HG02623 (cell line): ENCODE measurements around the gene CDKN1C.

Source experiments
- ATAC-seq: cut with Tn5 transposase; IDR thresholded peaks from one replicate; pipeline ENCODE4 v1.9.1; 2021; ENCODE audit warnings: moderate library complexity; ENCODE audit not compliant: unreplicated experiment

CDKN1C gene

DNA sequence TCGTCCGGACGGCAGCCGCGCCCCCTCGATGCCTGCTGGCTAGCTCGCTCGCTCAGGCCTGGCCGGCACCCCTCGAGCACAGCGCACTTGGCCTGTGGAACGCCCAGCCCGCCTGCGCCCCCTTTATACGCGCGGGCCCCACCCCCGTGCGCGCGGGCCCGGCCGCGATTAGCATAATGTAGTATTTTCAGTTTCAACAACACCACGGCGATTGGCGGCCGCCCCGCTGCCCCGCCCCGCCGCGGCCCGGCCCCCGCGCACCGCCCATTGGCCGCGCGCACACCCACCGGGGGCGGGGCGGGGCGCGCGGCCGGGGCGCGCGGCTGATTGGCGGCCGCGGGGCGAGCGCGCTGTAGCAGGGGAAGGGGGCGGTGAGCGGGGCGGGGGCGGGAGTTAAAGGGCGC, at the start of gene CDKN1C:
Gene CDKN1C, minus strand, starts transcription at position 98 of the 404 bp plus-strand sequence. CDS start 319 bp downstream, outside the sequence.
- ATAC-seq: peak; percentile 69

DNA sequence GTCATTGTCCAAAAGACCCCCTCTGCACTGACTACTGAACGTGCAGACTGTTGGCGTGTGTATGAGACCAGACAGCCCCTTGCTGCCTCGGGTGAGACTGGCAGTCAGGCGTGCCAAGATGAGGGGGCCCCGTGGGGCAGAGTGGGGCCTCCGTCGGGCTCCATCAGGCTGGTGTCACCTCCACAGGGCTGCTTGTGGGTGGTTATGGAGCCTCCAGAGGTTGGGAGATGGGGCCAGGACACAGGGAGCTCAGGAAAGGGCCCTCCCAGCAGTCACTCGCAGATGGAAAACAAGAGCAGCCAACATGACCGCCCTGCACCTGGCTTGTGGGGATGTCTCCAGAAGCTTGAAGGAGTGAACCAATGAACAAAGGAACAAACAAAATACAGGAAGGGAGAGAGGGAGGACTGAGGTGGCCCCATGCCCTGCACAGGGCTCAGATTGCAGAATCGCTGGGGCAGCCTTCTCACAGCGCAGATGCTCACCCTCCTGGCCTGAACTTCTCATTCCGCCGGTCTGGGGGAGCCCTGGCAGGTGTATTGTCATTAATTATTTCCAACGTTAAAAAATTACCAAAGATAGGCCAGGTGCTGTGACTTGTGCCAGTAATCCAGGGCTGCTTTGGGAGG, 49.1 kb upstream of the CDKN1C start:
- ATAC-seq: no peak

DNA sequence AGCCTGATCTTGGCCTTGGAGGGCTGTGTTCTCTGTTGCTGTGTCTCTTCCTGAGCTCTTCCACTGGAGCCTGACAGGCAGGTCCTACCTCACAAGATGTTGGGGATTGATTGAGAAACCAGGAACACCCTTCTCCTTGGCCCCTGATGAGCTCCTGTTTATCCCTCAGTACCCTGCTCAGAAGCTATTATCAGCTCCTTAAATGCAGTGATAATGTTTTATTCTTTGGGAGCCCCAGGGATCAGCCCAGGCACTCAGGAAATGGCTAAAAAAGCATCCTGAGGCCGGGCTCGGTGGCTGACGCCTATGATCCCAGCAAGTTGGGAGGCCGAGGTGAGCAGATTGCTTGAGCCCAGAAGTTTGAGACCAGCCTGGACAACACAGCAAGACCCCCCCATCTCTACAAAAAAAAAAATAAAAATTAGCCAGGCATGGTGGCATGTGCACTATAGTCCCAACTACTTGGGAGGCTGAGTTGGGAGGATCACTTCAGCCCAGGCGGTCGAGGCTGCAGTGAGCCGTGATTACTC, 48.5 kb upstream of the CDKN1C start:
- ATAC-seq: no peak

DNA sequence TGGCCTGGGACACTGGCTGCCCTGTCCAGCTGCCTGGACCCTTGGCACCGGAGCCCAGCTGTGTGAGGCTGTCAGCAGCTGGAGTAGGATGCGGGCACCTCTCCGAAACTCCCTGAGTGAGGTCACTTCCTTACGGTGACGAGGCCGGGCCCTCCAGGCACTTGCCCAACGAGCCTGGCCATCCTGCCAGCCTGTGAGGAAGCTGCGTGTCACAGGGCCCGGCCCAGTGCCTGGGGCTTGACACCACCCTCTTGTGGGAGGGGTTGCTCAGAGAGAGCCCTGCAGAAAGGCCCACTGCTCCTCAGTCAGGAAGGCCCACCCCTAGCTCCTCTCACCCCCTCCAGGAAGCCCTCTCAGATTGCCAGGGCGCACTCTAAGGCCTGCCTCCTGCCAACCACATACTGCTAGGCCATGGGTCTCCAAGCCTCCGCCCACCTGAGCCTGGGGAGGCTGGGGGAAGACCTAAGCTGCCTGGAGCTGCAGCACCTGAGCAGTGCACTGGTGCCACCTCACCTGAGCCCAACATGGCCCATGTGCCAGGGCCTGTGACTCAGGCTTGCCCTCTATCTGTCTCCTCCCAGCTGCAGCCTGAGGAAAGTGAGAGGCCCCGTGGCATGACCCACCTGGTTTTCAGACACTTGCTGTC, 47.9 kb upstream of the CDKN1C start:
- ATAC-seq: no peak

DNA sequence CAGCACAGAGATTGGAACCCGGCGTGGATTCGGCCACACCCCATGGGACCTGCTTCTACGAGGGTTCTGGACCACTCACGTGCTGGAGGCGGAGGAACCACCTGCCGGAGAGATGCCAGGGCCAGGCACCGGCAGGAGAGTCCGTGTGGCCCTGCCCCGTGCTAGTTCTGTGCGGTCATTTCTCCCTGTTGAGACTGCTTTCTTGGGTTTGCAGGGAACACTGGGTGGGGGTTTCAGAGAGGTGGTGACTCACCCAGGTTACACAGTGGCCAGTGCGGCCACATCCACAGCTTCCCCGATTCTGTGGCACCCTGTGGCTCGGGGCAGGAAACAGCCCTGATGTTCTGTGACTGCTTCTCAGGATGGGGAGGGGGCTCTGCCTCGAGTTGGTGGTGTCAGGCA, 47.3 kb upstream of the CDKN1C start:
- no peak for ATAC-seq

DNA sequence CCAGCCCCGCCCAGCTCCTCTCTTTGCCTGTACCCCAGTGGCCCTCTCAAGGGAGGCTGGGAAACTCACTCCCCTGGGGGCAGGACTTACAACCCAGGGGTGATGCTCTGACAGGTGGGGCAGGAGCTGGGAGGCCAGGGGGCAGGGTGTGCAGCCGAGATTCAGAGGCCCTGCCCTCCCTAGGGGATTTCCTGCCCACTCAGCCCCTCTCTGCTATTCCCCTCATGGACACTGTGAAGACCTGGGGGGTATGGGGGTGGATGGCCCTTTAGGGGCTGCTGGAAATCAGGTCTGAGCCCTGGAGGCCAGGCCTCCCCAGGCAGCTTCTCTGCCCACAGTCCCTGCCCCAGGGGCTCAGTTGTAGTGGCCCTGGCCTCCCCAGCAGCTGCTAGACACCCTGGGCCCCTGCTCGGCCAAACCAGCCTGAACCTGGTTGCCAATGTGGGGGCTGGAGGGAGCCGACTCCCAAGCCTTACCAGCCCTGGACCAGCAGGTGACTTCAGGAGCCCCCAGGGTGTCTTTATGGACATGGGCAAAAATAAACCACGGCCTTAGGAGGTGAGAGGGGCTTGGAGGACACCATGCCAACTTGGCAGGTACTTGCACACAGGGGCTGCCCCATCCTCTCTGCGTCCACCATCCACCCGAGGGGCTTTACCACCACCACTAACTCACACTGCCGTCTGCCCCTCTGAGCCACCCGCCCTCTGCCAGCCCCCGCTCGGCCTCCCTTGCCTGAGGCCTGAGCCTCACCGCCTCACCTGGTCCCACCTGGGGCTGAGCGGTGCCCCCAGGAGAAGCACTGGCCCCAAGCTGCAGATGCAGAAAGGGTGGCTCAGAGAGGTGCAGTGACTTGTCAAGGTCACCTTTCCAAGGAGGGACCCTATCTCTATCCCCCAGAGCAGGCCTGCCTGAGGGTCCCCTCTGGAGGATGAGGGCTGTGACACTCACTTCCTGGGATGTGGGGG, 46.5 kb upstream of the CDKN1C start:
- no peak for ATAC-seq

DNA sequence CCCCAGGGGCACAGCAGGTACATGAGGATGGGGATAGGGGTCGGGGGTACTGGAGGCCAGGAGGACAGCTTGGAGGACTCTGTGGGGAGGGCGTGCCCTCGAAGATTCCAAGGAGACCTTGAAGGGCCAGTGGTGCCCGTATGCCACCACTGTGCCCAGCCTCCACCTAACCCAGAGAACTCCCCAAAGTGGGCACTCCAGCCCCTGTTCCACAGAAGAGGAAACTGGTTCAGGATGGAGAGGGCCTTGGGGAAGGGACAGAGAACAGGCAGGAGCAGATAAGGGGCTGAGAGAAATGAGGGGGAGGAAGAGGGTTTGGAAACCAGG, 45.8 kb upstream of the CDKN1C start:
- no peak for ATAC-seq

DNA sequence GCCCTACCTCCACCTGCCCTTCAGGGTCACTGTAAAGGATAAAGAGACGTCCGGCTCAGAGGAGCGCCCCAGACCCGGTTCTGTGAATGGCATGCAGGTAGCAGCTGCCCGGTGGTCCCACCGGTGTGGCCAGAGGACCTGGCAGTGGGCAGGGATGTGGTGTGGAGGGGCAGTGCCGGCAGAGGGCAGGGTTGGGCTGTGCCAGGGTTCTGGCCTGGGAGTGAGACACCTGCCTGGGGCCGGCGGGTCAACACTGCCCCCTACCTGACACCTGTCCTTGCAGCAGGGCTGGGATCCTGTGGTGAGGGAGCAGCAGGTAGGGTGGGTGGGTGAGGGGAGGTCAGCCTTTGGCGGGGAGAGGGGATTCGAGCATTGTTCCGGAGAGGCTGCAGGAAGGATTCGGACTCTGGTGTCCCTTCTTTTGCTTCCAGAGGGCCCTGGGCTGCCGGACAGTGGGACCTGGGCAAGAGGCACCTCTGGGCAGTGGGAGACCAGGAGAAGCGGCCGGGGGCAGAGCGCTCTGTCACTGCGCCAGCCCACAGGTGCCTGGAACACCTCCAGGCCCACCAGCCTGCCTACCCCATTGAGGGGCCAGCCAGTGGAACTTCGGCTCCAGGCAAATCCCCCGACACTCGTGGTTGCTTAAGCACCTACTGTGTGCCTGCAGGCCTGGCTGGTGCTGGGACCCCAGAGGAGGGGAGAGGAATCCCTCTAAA, 45.3 kb upstream of the CDKN1C start:
- peak; percentile 34 for ATAC-seq

DNA sequence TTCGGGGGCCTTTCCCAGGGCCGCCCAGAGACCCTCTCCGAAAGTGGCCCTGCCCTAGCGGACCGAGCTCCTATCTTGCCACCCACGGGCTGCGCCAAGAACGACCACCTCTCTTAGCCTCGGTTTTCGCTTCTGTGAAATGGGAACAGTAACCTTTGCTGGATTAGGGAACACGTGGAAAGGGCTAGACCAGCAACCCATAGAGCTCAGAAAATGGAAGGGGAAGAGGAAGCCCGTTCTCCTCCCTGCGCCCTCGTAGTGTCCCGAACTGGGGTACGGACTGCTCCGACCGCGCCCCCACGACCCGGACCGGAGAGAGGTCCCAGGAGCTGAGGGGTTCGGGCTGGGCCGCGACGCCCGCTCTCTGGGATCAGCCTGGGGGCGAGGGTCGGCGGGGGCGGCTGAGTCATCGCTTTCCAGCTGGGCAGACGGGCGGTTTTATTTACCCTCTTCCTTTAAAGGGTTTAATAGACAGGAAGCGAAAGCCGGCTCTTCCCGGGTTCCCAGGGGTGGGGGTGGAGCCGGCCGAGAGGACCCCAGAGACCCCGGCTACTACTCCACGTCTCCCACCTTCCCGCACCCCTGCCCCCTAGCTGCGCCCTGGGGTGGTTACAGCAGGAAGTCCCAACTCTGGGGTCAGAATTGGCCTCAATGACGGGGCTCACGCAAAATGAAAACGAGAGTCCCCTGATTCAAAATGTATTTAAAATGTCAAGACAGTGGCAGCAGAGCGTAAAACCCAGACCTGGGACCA, 44.6 kb upstream of the CDKN1C start:
- ATAC-seq: peak; percentile 41

DNA sequence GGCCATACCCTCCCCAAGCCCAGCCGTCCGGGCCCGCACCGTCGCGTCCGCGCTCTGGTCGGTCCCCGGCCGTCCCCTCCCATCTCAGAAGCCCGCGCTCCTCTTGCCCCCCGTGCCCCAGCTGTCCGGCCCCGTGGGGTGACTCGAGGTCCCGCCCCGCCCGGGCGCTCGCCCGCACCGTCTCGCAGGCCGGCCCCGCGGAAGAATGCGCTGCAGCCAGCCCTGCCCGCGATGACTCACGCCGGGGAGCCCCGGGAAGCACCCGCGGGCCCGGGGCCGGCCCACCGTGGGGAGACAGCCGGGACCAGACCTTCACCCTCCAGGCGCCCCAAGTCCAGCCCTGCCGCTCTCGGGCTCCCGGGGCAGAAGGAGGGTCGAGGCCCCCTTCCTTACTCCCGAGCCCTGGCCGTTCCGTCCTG, 44.0 kb upstream of the CDKN1C start:
- no peak for ATAC-seq

DNA sequence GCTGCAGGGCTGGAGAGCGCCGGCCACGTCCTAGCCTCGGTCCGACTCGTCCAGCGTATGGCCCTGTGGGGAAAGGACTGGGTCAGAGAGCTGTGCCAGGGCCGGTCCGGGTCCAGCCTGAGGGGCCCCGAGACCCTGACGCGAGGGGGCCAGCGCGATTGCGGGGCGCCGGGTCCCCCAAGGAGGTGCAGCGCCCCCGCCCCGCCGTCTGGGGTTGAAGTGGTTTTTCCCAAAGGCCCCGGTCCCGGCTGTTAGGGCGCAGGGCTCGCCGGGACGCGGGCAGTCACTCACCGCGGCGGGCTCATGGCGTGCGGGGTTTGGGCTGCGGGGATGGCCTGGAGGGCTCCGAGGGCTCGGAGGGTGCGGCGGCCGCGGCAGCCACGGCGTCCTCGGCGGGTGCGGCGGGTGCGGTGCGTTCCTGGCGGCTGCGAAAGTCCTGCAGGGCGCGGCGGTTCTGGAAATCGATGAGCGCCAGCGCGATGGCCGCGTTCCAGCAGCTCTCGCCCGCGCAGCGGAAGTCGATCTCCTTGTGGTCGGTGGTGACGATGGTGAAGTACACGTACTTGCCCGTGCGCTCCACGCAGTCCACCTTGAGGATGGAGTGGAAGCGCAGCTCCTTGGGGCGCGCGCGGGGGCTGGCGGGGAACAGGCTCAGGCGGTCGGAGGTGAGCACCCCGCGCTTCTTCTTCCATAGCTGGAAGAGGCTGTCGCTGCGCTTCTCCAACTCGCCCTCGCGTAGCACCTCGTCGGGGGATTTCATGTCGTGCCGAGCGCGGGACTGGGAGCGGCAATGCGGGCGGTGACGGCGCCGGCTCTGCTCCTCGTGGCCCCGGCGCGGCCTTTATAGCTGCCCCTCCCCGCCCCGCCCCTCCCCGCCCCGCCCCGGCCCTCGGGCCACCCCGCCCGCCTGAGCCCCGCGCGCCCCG, 43.3 kb upstream of the CDKN1C start, which contains the start of gene PHLDA2:
Gene PHLDA2, minus strand, starts transcription at position 816 of the 926 bp plus-strand sequence. Its CDS starts 56 bp downstream, at position 760.
- ATAC-seq: no peak

DNA sequence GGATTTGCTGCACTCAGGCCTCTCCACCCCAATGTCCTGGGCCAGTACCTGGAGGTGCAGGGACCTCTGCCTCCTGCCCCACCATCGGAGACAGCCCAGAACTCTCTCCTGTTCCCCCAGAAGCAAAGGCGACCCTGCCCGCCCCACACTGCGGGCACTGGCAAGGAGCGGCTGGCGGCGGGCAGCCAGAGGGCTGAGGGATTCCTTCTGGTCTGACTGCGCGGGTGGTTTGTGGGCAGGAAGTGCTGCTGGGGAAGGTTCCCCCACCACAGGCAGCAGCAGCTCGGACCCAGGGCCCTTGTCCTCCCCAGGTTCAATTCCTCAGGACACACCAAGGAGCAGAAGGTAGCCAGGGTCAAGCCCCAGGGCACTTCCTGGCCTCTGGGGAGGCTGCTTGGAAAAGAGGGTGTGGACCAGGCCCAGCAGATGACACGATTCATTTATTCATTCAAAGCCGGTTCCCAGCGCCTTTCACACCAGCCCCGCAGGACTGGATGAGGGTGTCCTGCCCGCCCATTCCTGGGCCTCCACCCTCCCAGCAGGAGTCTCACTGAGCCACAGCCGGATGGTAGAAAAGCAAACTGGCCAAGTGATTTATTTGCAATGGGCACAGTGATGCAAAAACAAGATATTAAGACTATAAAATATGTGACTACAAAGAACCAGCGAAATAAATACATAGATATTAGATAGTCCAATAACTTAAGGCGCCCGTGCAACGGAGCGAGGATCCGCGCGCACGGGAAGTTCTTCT, 42.5 kb upstream of the CDKN1C start:
- ATAC-seq: no peak

DNA sequence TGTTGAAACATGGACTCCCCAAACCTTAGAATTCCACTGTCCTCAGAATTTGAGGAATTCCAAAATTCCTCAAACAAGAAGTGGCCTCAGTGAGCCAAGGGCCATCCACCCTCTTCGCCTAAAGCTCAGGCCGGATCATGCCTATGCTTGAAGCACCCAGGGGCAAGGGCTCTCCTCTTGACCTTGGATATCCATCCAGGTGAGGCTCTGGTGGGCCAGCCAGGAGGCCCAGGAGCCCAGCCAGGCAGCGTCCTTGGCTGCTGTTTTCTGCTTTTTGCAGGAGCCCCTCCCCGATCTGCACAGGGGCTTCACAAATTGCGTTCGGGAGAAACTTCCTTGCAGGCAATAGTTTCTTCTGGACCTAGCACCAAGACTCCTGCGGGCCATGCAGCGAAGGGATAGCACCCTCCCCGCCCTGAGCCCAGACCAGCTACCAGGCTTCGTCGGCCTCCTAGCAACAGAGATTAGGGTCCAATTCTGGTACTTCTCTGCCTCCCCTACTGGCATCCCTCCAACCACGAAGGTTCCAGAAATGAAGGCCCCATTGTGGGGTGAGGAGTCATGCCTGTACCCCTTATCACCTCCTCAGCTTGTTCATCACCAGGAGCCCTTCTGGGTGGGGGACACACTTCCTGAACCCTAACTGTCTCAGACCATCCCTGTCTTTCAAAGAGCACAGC, 41.7 kb upstream of the CDKN1C start:
- ATAC-seq: no peak

DNA sequence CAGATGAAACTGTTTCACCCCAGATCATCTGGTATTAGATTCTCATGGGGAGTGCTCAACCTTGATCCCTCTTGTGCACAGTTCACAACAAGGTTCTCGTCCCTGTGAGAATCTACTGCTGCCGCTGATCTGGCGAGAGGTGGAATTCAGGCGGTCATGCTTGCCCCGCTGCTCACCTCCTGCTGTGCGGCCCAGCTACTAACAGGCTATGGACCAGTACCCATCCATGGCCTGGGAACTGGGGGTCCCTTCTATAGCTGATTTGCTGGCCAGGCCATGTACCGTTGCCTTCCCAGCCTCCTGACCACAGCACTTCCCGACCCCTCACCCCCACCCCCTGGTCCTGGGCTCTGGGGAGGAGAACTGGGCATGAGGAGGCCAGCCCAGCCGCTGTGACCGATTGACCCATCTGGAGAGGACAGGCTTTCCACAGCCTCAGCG, 41.1 kb upstream of the CDKN1C start:
- ATAC-seq: no peak

DNA sequence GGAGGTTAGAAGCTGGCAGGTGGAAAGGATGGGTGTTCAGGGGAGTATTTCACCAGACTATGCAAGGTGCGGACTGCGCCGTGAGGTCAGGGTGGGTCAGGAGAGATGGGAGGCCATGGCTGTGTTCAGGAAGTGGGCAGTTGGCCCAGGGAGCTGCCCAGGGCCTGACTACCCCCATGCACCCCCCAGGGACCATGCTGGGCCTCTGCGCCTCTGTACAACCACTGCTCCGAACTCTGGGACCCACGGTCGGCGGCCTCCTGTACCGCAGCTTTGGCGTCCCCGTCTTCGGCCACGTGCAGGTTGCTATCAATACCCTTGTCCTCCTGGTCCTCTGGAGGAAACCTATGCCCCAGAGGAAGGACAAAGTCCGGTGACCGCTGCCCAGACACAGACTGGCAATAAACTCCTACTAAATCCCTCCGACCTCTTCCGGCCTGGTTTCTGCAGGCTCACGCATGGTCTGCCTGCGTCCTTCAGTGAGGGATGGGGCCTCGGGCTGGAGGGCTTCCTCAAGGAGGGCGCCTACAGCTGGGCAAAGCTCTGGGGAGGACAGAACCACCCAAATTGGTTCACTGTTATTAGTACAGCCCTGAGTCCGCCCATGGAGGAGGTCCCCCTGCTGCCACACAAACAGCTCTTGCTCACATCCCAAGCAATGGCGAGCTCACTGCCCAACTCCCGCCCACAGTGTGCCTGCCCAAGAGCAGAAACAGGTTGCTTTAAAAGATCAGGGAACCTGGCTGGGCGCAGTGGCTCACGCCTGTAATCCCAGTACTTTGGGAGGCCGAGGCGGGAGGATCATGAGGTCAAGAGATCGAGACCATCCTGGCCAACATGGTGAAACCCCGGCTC, 39.5 kb upstream of the CDKN1C start:
- no peak for ATAC-seq

DNA sequence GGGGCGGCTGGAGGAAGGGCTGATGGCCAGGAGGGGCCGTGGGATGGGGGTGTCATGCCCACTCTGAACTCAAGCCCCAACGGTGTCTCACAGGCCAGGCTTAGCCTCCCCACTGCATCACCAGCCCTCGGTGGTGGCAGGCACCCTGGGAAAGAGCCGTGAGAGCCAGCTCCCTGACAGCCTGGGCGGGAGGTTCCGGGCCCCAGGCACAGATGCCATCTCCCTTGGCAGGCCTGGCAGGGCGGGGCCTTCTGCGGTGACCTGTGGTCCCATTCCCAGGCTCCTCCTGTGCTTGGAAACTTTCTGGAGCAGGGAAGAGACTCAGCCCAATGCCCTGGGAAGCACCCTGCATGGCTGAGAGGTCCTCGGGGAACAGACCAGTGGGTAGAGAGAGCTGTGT, 38.8 kb upstream of the CDKN1C start:
- no peak for ATAC-seq
